Central memory CD8-positive, alpha-beta T cell (primary cell): ENCODE results near the gene RAPSN.

ENCODE experiments used
- ATAC-seq: fragments of 150-1000 bp; cut with Tn5 transposase; replicated peaks from 2 replicates; pipeline ENCODE4 v1.10.0; 2022; ENCODE audit warnings: mild to moderate bottlenecking, moderate FRiP score, moderate number of reproducible peaks; ENCODE audit not compliant: poor library complexity, severe bottlenecking; ENCODE audit errors: extremely low read depth
- DNase-seq, 2 donors: peaks; one replicate each; pipeline ENCODE4 v3.0.0; 2021; ENCODE audit warnings: low spot score in 2 of 2
- H3K27ac Mint-ChIP-seq: one replicate; pipeline ENCODE4 v1.8.0; 2022; ENCODE audit warnings: low read depth, mild to moderate bottlenecking, moderate library complexity, mixed read lengths
- H3K27me3 Mint-ChIP-seq: one replicate; pipeline ENCODE4 v1.8.0; 2022; ENCODE audit warnings: mixed read lengths
- H3K36me3 Mint-ChIP-seq: one replicate; pipeline ENCODE4 v1.8.0; 2022; ENCODE audit warnings: mild to moderate bottlenecking, moderate library complexity, mixed read lengths; ENCODE audit not compliant: insufficient read depth
- H3K4me1 Mint-ChIP-seq: one replicate; pipeline ENCODE4 v1.8.0; 2022; ENCODE audit warnings: mixed read lengths
- H3K4me3 Mint-ChIP-seq: one replicate; pipeline ENCODE4 v1.8.0; 2022; ENCODE audit warnings: mild to moderate bottlenecking, moderate library complexity, mixed read lengths
- H3K9me3 Mint-ChIP-seq: one replicate; pipeline ENCODE4 v1.8.0; 2022; ENCODE audit warnings: mixed read lengths

The RAPSN gene

GRCh38 chr11:47407746-47408590 is 41.0 kb downstream of the RAPSN start, which contains the start of gene SLC39A13:
SLC39A13 (plus strand) TSS chr11:47408590; CDS start chr11:47410095, 1,505 bp downstream.
- ATAC-seq (peak; percentile 86), DNase-seq (peak; percentile 84 to 92)
- Mint-ChIP-seq H3K9me3 (no peaks in the 10 kb centered on the region), H3K27me3 (no peaks in the 10 kb centered on the region), H3K27ac (peak within 1 kb of the TSS; percentile 99), H3K36me3 (peaks cover 11% of the 10 kb centered on the region), H3K4me1 (peaks cover 29% of the 10 kb centered on the region), H3K4me3 (peak within 1 kb of the TSS; percentile 96)

GRCh38 chr11:47406896-47407745 is 41.8 kb downstream of the RAPSN start:
- no peak for DNase-seq
- no peaks in the 10 kb centered on the region for H3K9me3 Mint-ChIP-seq
- peaks cover 11% of the 10 kb centered on the region for H3K36me3 Mint-ChIP-seq
- ATAC-seq = no peak
- H3K27me3 Mint-ChIP-seq = no peaks in the 10 kb centered on the region
- H3K4me1 Mint-ChIP-seq = peaks cover 29% of the 10 kb centered on the region
- peak overlapping the region; percentile 83 for H3K27ac Mint-ChIP-seq
- peak overlapping the region; percentile 96 for H3K4me3 Mint-ChIP-seq

- Mint-ChIP-seq H3K27ac (no peak overlapping the region), H3K4me1 (peaks cover 23% of the 10 kb centered on the region), H3K36me3 (peaks cover 4% of the 10 kb centered on the region), H3K4me3 (no peak overlapping the region), H3K27me3 (no peaks in the 10 kb centered on the region), H3K9me3 (no peaks in the 10 kb centered on the region)
- DNase-seq (no peak), ATAC-seq (no peak)
Measured at GRCh38 chr11:47403571-47403970, 45.4 kb downstream of the RAPSN start.

DNA sequence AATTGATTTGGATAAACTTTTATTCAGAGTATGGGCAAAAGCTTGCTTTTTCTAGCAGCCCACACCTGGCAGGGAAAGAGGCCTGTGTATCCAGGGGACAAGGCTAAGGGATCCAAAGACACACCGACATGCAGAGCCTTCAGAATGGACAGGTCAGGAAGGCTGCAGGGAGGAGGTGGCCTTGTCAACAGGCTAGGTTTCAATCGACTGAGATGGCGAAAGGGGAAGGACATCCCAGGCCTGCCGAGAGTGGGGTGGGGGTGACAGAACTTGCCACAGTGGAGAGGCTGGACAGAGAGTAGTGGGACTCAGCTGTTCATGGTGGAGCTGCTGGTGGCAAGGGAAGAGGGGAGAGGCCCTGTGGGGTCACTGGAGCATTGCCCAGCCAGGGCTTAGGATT is 45.8 kb downstream of the RAPSN start:
- DNase-seq (no peak), ATAC-seq (no peak)
- H3K4me1 Mint-ChIP-seq = peaks cover 23% of the 10 kb centered on the region
- H3K4me3 Mint-ChIP-seq = no peak overlapping the region
- no peak overlapping the region for H3K27ac Mint-ChIP-seq
- H3K36me3 Mint-ChIP-seq = peaks cover 3% of the 10 kb centered on the region
- H3K9me3 Mint-ChIP-seq = no peaks in the 10 kb centered on the region
- no peaks in the 10 kb centered on the region for H3K27me3 Mint-ChIP-seq

DNA sequence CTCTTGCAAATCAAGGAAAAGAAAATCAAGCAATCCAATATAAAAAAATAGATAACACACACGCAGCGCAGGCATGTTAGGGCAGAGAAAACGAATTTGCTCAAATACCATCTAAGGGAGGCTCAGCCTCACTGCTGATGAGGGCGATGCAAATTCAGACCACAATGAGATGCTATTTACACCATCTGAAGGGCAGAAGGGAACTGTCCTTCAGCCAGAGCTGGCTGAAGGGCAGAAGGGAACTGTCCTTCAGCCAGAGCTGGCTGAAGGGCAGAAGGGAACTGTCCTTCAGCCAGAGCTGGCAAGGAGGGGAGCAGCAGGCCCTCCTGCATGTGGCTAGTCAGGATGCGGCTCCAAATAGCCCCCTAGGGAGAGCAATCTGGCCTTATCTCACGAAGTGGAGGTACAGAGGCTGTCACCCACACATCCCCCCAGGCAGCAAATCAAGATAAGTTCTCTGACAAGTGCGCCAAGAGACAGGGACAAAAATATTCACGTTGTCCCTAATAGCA is 48.1 kb downstream of the RAPSN start:
- no peaks in the 10 kb centered on the region for H3K27me3 Mint-ChIP-seq
- H3K4me1 Mint-ChIP-seq = peaks cover 17% of the 10 kb centered on the region
- peak overlapping the region; percentile 76 for H3K4me3 Mint-ChIP-seq
- H3K9me3 Mint-ChIP-seq = no peaks in the 10 kb centered on the region
- DNase-seq = no peak
- H3K36me3 Mint-ChIP-seq = no peaks in the 10 kb centered on the region
- ATAC-seq = peak; percentile 44
- peak overlapping the region; percentile 85 for H3K27ac Mint-ChIP-seq

GRCh38 chr11:47399860-47400767 is 48.8 kb downstream of the RAPSN start:
- DNase-seq (no peak), ATAC-seq (peak; percentile 64)
- no peaks in the 10 kb centered on the region for H3K36me3 Mint-ChIP-seq
- H3K27me3 Mint-ChIP-seq = no peaks in the 10 kb centered on the region
- peaks cover 24% of the 10 kb centered on the region for H3K4me1 Mint-ChIP-seq
- peak overlapping the region; percentile 76 for H3K4me3 Mint-ChIP-seq
- H3K9me3 Mint-ChIP-seq = no peaks in the 10 kb centered on the region
- peak overlapping the region; percentile 85 for H3K27ac Mint-ChIP-seq

- ATAC-seq = no peak
- peaks cover 30% of the 10 kb centered on the region for H3K4me1 Mint-ChIP-seq
- H3K27me3 Mint-ChIP-seq = no peaks in the 10 kb centered on the region
- no peaks in the 10 kb centered on the region for H3K9me3 Mint-ChIP-seq
- DNase-seq = no peak
- no peaks in the 10 kb centered on the region for H3K36me3 Mint-ChIP-seq
- H3K4me3 Mint-ChIP-seq = no peak overlapping the region
- H3K27ac Mint-ChIP-seq = peak overlapping the region; percentile 13
Measured at GRCh38 chr11:47398551-47398950, 50.4 kb downstream of the RAPSN start.

GRCh38 chr11:47398011-47398410 is 50.9 kb downstream of the RAPSN start:
- Mint-ChIP-seq H3K9me3 (no peaks in the 10 kb centered on the region), H3K36me3 (no peaks in the 10 kb centered on the region), H3K4me3 (no peak overlapping the region), H3K27ac (no peak overlapping the region), H3K27me3 (no peaks in the 10 kb centered on the region), H3K4me1 (peaks cover 30% of the 10 kb centered on the region)
- DNase-seq = no peak
- ATAC-seq = no peak

DNA sequence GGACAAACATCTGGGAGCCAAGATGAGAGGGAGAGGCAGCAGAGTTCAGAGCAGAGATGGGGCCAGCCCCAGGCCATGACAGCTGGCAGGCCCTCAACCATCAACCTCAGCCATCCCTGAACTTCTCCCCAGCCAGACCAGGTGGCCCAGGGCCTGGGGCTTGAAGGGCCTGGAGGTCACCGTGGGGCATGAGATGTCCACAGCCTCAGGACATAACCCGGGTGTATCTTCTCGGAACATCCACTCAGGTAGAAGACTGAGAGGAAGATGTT is 53.0 kb downstream of the RAPSN start:
- Mint-ChIP-seq H3K36me3 (no peaks in the 10 kb centered on the region), H3K27me3 (no peaks in the 10 kb centered on the region), H3K9me3 (no peaks in the 10 kb centered on the region), H3K27ac (peak overlapping the region; percentile 91), H3K4me3 (peak overlapping the region; percentile 59), H3K4me1 (peaks cover 36% of the 10 kb centered on the region)
- ATAC-seq = no peak
- no peak for DNase-seq

DNA sequence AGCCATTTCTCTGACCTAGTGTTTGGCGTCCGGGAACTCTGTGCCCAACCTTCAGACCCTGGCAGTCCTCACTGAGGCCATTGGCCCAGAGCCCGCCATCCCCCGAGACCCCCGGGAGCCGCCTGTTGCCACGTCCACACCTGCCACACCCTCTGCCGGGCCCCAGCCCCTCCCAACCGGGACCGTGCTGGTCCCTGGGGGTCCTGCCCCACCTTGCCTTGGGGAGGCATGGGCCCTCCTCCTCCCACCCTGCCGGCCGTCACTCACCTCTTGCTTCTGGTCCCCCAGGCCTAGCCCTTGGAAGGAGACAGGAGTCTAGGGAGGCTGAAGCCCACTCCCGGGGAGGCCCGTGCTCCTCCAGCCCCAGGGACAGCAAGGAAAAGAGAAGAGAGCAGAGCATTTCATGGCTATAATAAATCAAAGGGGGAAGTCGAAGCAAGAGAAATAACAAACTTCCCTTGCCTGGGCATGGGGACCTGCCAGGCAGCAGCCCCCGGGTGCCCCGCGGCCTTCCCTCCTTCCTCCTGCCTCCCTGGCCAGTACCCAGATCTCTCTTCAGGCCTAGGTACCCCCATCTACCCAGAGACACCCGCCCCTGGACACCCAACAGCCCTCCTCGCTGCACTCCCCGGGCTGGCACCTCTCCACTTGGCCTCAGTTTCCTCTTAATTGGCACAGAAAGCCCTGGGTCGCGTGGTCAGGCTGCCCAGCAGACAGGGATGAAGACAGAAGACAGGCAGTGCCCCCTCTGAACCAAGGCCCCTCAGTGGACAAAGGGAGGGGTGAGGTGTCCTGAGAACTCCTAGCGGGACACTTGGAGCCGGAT is 53.5 kb downstream of the RAPSN start:
- Mint-ChIP-seq H3K9me3 (no peaks in the 10 kb centered on the region), H3K4me3 (peak overlapping the region; percentile 59), H3K27me3 (no peaks in the 10 kb centered on the region), H3K36me3 (no peaks in the 10 kb centered on the region), H3K27ac (peak overlapping the region; percentile 91), H3K4me1 (peaks cover 37% of the 10 kb centered on the region)
- DNase-seq = no peak
- no peak for ATAC-seq

GRCh38 chr11:47394322-47395222 is 54.4 kb downstream of the RAPSN start:
- no peak for DNase-seq

More at GRCh38 chr11:47394322-47395222, 54.4 kb downstream of the RAPSN start:
- peak; percentile 78 for ATAC-seq
- peak overlapping the region; percentile 59 for H3K4me3 Mint-ChIP-seq
- no peaks in the 10 kb centered on the region for H3K36me3 Mint-ChIP-seq
- H3K9me3 Mint-ChIP-seq = no peaks in the 10 kb centered on the region
- peaks cover 40% of the 10 kb centered on the region for H3K4me1 Mint-ChIP-seq
- H3K27ac Mint-ChIP-seq = peak overlapping the region; percentile 91
- H3K27me3 Mint-ChIP-seq = no peaks in the 10 kb centered on the region
